DND-41 (cell line): Measurements from ENCODE around the gene ZNF577.
"Not testable (repeated sequence)": the region's sequence is repeated elsewhere in the genome, so short reads cannot be mapped to it uniquely, and the experiment has no call there.

Experiments
- EZH2 ChIP-seq: IDR thresholded peaks from 3 replicates; pipeline ENCODE4 v1.6.1; 2012; ENCODE audit warnings: borderline replicate concordance, low read depth, mild to moderate bottlenecking, moderate library complexity, low read length, inconsistent platforms; ENCODE audit not compliant: severe bottlenecking
- TF ChIP-seq, protein P1 (sequence below): IDR thresholded peaks from 2 replicates; pipeline ENCODE4 v1.5.1; 2012; ENCODE audit warnings: borderline replicate concordance, low read length, moderate library complexity, mild to moderate bottlenecking; ENCODE audit not compliant: poor library complexity, severe bottlenecking; ENCODE audit errors: extremely low read depth

DNA sequence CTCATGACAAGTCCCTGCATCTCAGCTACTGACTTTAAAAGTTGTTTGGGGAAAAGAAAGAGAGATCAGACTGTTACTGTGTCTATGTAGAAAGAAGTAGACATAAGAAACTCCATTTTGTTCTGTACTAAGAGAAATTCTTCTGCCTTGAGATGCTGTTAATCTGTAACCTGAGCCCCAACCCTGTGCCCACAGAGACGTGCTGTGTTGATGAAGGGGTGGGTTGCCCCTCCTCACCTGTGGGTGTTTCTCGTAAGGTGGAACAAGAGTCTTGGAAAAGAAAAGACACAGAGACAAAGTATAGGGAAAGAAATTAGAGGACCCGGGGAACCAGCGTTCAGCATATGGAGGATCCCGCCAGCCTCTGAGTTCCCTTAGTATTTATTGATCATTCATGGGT, 20.2 kb upstream of the ZNF577 start:
- TF ChIP-seq, protein P1, sequence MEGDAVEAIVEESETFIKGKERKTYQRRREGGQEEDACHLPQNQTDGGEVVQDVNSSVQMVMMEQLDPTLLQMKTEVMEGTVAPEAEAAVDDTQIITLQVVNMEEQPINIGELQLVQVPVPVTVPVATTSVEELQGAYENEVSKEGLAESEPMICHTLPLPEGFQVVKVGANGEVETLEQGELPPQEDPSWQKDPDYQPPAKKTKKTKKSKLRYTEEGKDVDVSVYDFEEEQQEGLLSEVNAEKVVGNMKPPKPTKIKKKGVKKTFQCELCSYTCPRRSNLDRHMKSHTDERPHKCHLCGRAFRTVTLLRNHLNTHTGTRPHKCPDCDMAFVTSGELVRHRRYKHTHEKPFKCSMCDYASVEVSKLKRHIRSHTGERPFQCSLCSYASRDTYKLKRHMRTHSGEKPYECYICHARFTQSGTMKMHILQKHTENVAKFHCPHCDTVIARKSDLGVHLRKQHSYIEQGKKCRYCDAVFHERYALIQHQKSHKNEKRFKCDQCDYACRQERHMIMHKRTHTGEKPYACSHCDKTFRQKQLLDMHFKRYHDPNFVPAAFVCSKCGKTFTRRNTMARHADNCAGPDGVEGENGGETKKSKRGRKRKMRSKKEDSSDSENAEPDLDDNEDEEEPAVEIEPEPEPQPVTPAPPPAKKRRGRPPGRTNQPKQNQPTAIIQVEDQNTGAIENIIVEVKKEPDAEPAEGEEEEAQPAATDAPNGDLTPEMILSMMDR, result not testable (repeated sequence)
- not testable (repeated sequence) for TF ChIP-seq EZH2
